Lung microvascular endothelial cell (primary cell): ENCODE measurements around the gene SH3RF3. TPM values are rescaled to one million over a fixed set of nuclear protein-coding genes. Genes with fewer than 3 reads are reported as not detected.

Experiments
- DNase-seq, 2 donors: peaks; one replicate each; pipeline versions ENCODE4 v3.0.0 to v3.0.0-alpha.2; 2010; ENCODE audit warnings: low read depth in 2 of 2
- total RNA-seq: library from RNA; depleted of rRNA; stranded (reverse); fragments of >200 nt; gene quantifications from 2 replicates; pipeline ENCODE4 v1.2.1, GENCODE V29; 2014

The SH3RF3 gene
- total RNA-seq, 1 donor from 2014 or later, result 7.3 TPM

DNA sequence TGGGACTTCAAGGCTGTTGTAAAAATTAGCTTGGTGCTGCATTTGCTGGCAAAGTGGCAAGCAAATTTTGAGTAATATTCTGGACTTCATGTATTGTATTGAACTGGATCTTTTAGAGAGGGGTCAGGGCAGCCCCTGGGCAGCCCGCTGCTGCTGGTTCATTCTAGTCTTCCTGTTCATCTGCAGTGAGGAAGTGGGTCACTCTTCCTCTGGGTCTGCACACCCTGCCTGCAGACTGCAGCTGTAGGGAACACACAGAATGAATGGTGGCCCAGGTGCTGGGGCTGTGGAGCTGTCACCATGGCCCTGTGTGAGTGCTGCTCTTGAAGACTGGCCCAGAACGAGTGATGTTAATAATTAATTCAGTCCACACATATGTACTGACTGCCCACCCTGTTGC, 9.4 kb downstream of the SH3RF3 start:
- DNase-seq, result peak; percentile 54 to 55

DNA sequence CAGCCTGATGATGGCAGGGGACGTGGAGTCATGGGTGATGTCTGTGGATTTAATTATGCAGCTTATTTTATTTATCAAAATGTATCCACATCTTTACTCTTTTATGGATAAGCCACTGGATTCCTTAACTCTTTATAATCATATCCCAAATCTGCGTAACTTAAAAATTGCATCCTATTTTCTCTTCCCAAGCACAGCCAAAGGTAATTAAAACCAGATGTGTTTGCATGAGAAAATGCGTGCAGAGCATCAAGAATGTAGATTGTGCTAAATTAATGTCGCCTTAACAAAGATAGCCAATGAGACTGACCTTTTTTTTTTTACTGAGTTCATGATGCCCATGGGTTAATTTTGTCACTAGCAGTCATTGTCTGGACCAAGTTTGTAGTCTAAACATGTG, 10.0 kb downstream of the SH3RF3 start:
- DNase-seq, result no peak

DNA sequence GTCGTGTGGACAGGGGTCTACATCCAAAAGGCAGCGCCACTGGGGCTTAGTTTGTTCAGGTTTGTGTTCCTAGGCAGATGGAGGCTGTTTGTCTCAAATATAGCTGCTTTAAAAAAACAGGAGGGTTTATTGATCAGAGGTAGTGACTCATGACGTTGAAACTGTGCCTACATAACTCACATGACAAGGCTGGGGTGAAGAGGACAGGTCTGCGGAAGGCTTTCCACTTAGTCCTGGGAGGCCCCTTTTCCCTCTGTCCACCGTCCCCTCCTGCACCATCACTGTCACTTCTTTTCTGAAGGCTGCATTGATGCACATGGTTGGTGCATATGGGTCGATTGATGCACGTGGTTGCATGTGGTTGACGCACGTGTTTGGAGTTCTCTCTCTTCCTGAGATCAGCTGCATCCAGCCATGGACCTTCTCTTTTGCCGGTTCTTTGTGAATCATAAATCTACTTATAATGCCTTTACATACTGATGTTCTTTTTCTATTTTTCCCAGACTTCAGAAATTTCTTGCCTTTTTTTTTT, 10.9 kb downstream of the SH3RF3 start:
- no peak for DNase-seq

DNA sequence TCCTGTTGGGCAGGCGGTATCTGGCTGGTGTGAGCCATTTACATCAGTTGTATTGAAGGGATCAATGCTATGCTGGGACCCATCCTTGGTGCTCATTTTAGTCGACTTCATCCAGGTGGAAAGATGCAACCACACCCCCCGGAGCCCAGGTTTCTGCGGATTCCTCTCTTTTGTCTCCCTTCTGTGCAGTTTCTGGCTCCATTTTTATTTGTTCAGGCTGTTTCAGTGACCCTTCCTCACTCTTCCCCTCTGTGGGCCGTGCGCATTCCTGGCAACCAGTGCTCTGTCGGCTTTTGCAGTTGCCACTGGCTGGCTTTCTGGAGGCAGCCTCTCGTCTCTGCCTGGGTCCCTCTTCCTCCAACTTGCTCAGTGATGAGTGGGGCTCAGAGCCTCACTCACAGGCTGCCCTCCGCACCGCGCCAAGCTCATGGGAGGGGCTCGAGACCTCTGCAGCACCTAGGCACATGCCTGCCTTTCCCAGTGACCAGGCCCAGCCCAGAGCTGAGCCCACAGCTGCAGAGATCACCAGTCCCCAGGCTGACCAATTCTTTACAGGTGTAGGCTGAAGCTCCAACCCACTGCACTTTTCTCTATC, 12.1 kb downstream of the SH3RF3 start:
- DNase-seq, result no peak

DNA sequence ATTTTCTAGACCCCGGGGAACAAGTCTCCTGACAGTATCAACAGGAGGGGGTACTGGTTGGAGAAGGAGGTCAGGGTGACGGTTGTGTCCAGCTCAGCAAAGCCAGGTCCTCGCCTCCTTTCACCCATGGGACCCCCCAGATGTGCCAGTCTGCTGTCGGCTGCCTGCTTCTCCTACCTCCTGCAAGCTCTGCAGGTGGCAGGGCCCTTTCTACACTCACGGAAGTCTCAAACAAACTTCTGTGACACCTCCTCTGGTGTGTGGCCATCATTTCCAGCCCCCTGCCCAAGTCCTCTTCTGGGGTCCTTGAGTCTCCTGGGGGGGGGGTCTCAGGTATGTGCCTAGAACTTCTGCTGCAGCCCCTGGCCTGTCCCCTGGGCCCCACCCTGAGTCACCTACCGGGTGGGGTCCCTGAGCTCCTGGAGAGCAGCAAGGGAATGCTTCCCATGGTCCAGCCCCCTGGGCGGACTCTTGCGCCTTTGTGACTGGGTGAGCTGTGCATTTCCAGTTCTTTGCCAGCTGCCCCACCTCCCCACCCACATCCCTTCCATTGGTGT, 12.8 kb downstream of the SH3RF3 start:
- DNase-seq, result no peak

DNA sequence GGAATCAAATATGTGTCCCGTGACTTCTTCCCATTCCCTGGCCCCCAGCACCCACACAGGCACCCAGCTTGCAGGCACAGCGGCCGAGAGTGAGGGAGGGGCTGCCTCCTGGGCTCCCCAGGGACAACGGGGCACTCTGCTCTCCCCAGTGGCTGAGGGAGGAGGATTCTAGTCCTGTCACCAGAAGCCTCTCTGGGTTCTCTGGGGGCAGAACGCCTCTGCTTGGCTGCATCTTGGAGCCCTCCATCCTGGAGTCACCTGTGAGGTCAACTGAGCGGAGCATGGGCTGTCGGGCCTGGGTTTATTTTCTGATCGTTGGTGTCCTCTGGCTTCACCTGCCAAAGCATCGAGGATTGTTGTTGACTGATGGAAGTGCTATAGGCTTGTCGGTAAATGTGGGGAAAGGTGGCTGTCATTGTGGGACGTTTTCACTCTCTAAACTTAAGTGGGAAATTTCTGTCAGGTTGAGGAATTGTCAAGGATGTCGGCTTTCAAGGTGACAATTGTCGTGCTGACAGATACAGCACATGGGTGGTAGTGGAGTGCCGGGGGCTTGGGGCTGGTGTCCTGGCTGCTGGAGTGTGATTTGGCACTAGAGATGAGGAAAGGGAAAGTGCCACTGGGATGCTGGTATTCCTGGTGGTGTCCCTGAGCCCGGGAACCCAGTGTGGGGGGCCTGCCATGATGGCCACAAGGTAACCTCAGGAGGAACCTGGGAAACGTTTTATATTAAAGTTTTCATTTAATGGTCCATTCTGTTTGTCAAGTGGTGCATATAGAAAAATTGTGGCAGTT, 13.6 kb downstream of the SH3RF3 start:
- no peak for DNase-seq

DNA sequence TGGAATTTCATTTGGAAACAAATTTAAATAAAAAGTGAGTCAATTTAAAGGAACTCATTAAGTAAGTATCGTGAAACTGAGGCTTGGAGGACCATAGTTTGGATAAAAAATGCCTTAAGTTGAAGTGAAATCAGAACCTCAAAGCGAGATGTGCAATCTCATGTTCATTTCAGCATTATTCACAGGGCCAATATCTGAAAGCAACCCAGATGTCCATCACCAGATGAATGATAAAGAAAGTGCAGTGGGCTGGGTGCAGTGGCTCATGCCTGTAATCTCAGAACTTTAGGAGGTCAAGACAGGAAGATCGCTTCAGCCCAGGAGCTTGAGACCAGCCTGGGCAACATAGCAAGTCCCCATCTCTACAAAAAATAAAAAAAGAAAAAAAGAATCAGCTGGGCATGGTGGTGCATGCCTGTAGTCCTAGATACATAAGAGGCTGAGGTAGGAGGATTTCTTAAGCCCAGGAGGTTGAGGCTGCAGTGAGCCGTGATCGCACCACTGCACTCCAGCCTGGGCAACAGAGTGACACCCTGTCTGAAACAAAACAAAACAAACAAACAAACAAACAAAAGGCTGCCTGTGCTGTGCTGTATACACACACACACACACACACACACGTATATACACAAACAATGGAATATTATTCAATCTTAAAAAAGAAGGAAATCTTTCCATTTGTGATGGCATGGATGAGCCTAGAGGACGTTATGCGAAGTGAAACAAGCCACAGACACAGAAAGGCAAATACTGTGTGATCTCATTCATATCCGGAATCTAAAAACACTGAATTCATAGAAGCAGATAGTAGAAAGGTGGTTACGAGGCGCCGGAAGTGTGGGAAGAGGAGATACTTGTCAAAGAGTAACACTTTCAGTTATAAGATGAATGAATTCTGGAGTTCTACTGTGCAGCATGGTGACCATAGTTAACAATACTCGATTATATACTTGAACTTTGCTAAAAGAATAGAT, 14.5 kb downstream of the SH3RF3 start:
- DNase-seq, result no peak

DNA sequence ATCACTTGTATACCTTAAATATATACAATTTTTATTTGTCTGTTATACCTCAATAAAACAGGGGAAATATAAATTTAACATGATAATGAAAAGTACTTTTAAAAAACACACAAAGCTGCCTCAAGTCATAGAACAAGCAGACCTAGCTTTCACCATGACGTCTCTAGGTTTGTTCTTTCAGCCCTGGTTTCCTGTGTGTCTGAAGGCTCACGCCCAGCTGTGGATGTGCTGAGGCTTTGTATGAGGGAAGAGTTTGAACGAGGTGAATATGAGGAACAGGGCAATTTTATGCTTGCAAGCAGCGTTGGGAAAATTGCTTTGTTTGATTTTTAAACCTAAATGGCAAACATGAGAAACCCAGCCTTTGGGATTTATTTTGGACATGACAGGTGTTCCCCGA, 15.3 kb downstream of the SH3RF3 start:
- DNase-seq, result no peak

DNA sequence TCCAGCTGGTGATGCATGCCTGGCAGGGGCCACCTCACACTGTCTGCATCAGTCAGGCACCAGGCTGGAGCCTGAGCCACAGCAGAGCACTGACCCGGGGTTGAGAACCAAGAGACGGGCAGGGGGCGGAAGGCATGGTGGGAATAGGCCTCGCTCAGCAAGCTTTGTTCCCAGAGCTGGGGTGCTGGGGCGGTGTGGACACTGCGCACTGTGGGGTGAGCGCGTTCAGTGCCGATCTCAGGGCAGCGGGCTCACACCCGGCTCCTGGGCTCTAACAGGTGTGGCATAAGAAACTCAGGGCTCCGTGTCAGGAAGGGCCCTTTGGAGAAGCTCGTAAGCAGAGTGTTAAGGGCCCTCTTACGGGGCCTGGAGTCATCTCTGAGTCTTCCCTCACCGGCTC, 15.7 kb downstream of the SH3RF3 start:
- no peak for DNase-seq

DNA sequence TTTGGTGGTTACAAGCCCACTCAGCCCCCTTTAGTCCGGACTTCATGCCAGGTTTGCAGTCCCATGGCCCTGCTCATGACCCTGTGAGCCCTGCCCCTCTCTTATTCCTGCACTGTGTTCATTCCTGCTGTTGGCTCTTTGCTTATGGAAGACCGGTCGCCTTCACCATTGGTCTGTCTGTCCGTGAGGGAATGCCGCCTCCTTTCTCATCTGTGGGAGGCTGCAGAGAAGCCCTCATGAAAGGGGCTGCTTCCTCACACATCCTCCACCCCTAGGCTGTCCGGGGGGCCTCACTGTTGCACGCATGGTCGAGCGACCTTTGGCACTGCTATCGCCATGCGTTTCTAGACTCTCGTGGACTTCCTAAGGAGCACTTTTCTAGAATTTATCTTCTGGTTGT, 16.3 kb downstream of the SH3RF3 start:
- DNase-seq, result no peak

DNA sequence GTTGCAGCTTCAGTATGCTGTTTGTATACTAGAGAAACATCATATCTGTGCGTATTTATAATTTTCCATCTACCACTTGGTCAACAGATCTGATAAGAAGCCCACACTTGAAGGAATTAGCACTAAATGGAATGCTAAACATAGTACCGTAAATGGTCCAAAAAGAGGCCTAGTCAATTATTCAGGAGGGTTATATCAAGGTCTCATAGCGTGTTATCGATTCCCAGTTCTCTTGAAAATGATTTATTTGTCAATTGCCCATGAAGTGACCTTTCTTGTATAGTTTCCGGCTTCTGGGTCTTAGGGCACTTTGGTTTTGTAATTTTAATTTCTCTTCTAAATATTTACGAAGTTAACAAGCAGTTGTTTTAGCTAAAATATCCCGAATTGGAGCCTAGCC, 18.4 kb downstream of the SH3RF3 start:
- DNase-seq, result no peak

DNA sequence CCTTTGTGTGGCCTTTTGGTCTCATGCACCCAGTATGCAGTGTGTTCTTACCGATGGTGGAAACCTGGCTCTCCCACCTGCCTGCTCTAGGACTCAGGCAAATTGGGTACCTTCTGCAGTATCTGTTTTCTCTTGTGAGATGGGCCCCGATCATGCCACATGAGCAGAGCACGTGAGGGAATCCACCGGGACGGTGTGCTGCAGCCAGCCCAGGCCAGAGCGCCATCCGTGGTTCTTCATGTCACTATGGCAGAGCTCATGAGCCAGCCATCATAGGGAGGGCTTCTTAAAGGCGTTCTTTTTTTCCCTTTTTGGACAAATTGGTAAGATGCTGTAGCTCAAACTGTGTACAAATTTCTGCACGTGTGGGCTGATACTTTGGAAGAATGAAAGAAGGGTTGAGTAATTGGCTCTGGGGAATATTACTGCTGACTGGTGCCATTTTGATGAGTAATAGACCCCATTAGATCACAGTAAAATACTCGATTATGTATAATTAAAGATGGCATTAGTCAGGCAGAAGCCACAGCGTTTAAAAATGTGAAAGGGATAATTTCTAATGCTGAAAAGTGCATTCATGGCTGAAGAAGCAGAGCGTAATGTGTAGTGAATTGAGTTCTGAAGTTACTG, 19.2 kb downstream of the SH3RF3 start:
- no peak for DNase-seq

DNA sequence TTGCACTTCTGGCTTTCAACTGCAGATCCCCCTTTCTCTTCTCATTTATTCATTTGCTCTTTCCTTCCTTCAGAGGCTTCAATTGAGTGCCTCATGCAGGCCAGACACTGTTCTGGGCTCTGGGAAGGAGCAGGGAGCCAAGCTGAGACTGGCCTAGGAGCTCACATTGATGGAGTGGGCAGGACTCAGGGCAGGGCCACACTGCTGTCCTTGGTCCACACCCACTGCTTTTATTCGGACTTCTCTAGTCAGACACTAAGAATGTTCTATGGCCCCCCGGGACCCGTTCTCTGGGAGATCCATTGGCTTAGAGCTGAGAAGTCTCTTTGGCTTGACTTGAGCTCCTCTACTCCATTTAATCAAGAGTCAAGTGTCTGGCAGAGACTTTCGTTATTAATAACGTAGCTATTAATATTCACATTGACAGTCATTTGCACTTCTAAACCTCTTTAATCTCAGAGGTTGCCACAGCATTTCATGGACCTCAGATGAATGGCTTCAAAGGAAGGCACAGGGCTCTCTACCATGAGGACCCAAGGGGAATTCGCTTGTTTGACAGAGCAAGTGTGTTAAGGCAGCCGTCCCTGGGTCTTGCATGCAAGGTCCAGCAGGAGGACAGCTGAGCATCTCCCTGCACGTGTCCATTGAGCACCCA, 20.1 kb downstream of the SH3RF3 start:
- no peak for DNase-seq

DNA sequence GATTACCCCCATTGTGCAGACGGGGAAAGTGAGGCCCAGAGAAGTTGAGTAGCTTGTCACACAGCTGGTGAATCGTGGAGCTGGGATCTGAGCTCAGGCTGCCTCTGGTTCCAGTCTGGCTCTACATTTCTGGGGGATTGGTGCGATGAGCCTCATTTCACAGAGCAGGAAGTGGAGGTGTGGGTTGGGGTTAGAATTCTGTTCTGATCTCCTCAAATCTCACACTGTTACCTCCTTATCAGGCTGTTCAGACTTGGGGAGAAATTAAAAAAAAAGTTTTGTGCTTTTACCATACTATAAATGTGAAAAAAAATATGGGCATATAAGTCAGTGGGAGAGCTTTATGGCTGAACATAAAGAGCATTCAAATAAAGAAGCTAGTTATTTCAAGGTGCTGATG, 21.6 kb downstream of the SH3RF3 start:
- no peak for DNase-seq

DNA sequence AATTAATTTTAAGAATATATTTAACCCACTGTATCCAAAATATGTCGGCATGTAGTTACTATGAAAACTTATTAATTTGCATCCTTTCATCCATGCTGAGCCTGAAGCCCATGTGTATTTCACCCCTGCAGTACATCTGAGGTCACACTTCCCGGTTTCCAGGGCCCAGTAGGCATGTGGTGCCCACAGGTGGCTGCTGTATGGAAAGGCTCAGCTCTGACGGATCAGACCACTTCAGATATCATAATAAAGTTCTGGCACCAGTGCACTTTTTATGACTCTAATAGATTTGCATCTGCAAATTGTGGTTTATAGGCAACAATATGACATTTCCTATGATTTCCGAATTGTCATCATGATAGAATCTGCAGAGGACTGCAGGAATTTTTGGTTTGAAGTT, 22.5 kb downstream of the SH3RF3 start:
- peak in 1 of 2 donors; percentile 55 for DNase-seq

DNA sequence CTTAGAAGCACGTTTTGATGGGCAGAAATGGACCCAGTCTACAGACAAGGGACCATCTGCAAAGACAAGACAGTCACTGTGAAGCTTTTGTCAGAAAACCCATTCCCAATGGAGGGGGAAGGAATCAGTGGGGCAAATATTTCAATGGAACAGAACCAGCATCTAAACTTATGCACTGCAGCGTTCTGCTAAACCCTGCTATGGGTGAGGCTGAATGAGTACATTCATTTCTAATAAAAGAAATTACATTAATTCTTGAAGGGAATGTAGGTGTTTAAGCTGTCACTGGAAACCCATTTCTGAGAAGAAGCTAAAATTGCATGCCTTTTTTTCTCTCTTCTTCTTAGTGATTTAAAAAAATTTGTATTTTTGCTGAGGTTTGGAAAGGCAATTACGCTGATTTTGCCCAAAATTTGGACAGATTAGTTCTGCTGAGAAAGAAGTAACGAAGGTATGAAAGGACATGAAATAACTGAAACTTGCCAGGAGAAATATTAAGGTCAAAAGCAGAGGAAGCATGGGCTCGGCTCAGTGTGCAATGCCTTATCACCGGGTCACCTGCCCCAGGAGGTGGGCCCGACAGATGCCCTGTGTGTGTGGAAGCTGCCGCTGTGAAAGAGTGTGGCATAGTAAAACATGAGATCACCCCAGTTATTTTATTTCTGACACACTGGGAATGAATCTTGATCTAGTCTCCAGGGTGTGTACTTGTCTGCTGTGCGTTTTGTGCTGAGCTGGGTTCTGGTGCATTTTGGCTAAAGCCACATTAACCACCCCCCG, 24.2 kb downstream of the SH3RF3 start:
- peak in 1 of 2 donors; percentile 24 for DNase-seq

DNA sequence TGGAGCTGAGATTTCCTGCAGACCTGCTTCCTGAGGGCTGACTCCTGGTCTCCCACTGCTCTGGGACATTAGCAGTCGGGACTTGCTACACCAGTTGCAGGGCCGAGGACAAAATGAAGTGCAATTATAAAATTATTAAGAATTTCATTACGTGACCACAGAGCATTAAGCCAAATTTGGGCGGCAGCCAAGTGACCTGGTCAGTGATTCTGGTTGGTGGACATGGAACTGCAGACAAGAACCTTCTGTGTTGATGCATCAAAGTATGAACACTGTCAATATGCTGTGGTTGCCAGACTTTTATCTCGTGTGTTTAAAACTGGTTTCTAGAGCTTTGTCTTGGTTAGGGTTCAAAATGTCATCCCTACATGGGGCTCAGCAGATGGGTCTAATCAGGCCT, 24.8 kb downstream of the SH3RF3 start:
- DNase-seq, result no peak

DNA sequence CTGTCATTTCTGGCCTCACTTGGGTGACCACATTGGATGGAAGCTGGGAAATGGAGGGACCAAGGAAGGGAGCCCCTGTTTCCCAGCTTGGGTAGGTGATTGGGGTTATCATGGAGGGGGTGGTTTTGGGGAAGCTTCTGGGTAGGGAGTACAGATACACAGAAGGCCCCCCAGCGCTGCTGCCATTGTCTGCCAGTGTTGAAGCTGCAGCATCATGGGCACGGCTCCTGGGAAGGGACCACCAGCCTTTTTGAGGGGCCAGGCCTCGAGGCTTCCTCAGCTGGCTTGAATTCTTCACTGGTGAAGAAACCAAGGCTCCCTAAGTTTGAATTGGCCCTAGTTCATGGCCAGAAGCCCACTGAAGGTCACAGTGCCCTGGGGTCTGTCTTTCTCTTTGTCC, 25.2 kb downstream of the SH3RF3 start:
- DNase-seq, result no peak

DNA sequence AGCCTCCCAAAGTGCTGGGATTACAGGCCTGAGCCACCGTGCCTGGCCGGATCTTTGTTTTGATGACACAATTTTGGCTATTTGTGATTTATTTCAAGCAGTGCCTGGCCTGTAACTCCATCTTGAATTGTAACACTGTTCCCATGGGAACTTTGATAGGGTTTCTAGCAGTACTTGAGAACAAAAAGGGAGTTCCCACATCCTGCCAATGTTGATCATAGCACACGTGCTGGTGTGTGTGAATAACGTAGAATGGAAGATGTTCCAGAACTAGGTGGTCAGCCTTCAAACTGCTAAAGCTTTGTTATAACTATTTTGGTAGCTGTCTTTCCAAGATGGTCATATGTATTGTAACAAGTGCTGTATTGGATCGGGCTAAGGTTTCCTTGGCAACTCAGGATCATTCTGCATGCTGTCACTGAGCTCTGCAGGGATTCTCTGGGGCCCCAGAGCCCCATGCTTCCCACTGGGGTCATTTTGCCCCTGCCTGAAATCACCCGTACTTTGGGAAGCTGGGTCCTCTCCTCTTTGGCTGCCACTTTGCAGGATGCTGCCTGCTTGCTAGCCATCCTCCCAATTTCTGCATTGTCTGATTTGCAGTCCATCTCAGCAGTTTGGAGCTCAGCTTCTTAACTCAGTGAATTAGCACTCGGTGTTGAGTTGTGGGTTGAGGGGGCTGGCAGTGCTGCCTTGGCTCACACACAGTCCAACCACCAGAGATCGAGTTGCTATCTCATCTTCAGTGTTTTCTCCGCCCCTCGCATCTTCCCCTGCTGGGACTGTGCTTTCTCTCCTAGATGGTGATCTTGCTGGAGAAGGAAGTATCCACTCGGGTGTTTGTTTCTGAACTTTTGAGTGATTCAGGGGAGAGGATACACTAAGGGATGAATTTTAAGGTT, 26.8 kb downstream of the SH3RF3 start:
- peak in 1 of 2 donors; percentile 58 for DNase-seq
